Activated naive CD8-positive, alpha-beta T cell treated with anti-CD3 and anti-CD28 coated beads, Interleukin-2, amount 50 U/mL, for 16 hours (primary cell): ENCODE data around the gene PXK.

ENCODE experiments used
- DNase-seq: peaks from one replicate; pipeline ENCODE4 v3.0.0-alpha.2; 2020; ENCODE audit warnings: low read depth, low spot score

PXK gene

DNA sequence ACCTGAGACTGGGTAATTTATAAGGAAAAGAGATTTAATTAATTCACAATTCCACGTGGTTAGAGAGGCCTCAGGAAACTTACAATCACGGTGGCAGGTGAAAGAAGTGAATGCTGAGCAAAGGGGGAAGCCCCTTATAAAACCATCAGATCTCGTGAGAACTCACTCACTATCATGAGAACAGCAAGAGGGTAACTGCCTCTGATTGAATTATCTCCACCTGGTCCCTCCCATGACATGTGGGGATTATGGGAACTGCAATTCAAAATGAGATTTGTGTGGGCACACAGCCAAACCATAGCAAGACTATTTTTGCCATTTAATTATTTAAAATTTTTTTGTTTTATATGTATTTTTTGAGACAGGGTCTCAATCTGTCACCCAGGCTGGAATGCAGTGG lies 132.2 kb downstream of the PXK start:
- no peak for DNase-seq

DNA sequence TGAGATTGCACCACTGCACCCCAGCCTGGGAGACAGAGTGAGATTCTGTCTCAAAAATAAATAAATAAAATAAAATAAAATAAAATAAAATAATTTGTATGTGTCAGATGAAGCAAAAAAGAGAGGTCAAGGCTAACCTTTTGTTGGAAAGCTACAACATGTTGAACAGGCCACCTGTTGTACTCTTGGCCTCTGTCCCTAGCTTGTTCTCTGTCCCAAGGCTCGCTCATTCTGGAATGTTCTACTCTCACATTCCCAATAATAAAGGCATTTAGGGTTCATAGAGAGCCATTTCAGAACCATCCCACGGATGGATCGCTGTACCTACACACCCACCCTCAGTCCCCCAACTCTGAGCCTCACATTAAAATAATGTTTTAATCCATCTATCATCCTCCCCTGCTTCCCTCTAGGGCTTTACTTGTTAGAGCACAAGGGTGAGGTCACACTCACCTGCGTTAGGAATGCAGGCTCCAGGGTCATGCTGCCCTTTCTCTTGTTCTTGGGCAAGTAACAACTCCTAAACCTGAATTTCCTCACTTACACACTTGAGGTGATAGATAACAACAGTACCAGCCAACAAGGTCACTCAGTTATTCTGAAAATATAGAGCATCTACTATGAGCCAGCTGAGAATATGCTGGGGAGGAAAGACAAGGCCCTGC lies 134.3 kb downstream of the PXK start:
- DNase-seq: no peak

DNA sequence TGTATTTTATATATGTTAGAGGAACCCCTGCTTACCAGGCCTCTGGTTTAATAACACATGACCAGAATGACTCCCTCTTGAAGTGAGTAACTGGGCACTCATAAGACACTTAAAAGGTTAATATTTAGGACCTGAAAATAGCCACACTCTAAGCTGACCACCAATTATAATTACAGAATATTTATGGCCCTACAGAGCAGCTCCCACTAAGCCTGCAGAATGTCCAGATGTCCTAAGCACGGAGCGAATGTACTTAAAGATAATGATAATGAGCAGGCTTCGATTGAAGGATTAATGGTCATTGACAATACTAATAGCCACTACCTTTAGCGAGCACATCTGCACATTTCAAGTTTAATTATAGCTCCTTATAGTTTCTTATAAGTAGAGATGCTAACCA lies 136.4 kb downstream of the PXK start:
- no peak for DNase-seq

DNA sequence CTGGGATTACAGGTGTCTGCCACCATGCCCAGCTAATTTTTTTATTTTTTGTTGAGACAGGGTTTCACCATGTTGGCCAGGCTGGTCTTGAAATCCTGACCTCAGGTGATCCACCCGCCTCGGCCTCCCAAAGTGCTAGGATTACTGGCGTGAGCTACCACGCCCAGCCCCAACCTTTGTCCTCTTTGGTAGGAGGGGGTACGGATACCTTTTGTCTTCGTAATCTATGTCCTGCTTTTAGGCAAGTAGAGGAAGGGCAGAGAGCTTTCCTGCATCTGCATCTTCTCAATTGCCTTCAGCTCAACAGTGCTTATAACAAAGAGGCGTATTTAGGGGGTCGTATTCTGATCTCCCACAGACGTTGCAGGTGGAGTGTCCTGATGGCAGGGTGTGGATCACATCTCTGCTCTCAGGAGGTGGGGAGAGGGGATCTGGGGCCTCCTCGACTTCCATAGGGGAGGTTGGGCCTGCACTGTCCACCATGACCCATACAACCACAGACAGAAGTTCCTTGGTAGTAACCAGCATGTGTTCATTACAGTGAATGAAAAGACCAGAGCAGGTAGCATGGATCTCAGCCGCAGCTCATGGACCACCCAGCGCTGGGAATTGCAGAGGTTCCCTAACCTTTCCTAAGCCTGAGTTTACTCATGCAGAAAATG lies 137.8 kb downstream of the PXK start:
- DNase-seq: no peak

DNA sequence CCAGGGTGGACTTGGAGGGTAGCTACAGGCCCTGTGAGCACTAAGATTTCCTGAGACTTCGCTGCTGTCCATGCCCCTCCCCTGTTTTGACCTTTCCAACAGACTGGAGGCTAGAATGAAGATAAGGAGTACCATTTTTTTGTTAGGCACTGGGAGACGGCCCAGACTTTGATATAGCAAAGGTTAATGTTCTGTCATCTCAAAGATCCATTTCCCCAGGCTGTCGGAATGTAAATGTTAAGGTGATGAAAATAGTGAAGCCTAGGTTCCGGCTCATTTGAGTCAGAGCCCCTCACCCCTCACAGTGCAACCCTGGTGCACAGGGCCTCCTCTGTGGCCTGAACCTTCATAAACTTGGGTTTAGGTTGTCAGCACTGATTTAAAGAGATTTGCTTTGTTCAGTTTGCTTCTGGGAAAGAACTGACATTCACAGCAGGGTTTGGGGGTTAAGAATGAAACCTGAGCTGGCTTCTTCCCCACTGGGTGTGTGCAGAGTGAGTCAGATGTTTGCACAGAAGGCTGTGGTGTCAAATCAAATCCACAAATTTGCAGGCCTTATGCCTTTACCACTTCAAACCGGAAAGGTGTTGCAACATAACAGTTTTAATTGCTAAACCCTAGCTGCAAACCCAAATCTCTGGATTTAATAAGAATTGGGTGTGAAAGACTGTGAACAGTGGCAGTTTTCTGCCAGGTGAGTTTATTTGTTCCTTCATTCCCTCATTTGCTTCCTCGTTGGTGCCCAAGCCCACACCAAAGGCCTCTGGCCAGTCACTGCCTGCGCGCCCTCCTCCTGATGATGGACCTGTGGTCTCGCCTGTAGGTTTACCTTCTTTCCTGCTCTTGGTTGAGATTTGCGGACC lies 138.6 kb downstream of the PXK start:
- DNase-seq: no peak

DNA sequence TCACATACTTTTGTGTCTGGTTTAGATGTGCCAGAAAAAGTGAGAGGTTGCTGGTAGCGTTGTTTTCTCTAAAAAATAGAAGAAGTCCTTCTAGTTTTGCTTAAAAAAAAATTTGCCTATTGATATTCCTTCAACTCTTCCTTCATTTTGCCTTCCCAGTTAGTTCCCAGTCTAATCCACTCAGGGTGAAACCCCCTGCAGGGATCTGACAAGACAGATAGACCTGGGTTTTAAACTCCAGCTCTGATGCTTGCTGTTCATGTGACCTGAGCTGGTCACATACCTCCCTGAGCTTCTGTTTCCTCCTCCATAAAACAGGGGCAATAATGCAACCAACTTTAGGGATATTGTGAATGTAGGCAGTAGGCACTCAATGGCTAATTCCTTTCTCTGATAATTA lies 140.6 kb downstream of the PXK start:
- DNase-seq: no peak

DNA sequence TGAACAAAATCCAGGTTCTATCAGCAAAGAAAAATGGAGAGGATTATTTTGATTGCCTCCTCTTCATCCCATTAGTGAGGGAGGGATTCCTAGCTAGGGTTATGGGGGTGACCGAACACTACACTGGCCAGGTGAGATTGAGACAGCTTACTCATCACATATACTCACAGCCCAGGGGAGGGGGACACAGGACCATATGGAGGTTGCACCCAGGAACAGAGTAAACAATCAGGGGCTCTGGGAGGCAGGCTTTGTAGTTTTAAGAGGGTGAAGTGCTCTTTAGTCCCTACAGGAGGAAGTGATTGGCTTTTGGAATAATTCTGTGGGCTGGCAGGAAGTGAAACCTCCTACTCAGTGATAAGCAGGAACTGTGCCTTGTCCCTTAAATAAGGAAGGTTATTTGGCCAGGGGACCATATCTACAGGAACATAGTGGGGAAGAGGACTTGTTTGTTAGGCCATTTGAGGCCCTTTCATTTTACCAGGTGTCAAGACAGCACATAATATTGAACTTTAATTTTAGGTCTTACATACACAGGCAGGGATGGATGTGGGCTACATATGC lies 141.7 kb downstream of the PXK start:
- DNase-seq: no peak

DNA sequence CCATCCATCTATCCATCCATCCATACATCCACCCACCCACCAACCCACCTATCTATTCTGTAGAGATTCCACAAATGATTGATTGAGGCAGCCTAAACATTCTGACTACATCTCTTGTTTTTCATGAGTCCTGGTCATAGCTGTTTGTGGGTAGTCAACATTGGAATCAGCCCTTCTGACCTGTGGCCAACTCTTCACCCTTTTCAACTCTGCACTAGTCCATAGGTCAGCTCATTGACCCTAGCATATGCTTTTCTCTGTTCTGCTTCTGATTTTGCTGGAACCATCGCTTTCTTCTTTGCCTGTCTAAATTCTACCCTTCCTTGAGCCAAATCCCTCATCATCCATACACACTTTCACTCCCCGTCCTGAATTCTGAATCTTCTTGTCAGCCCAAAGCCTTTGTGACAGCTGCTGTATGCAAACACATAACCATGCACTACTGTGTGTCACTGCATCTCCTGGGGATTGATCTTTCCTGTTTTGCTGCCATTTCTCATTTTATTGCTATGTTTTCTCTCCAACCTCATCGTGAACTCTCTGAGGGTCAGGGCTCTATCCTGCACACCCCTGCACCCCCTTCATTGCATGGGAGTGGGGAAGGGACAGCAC lies 142.4 kb downstream of the PXK start:
- no peak for DNase-seq
